NOMO-1 (cell line): ENCODE measurements around the gene NEU4.
"Not testable (repeated sequence)": the region's sequence is repeated elsewhere in the genome, so short reads cannot be mapped to it uniquely, and the experiment has no call there.

Experiments used
- DNase-seq, 2 experiments: peaks; one replicate each; lab custom pipeline; 2025; ENCODE audit not compliant: unreplicated experiment in 2 of 2; lab: John Stamatoyannopoulos, UW

NEU4 gene

GRCh38 chr2:241774419-241775222 lies 34.4 kb upstream of the NEU4 start:
- no peak for DNase-seq

- no peak for DNase-seq
Observed at GRCh38 chr2:241775223-241776177, 33.5 kb upstream of the NEU4 start.

GRCh38 chr2:241776336-241777169 lies 32.4 kb upstream of the NEU4 start, which contains the start of gene GAL3ST2:
GAL3ST2 (plus strand) TSS chr2:241776822; CDS start chr2:241776956, 134 bp downstream.
- no peak for DNase-seq

GRCh38 chr2:241777170-241777685 lies 31.8 kb upstream of the NEU4 start:
- DNase-seq: no peak

- DNase-seq: no peak
Observed at GRCh38 chr2:241777686-241778627, 31.0 kb upstream of the NEU4 start.

GRCh38 chr2:241780939-241781569 lies 27.9 kb upstream of the NEU4 start:
- no peak for DNase-seq

- DNase-seq: not testable (repeated sequence)
Observed at GRCh38 chr2:241782053-241782452, 26.9 kb upstream of the NEU4 start.

GRCh38 chr2:241788135-241788534 lies 20.9 kb upstream of the NEU4 start:
- DNase-seq: no peak

GRCh38 chr2:241788572-241788971 lies 20.4 kb upstream of the NEU4 start:
- DNase-seq: no peak

GRCh38 chr2:241791385-241791784 lies 17.6 kb upstream of the NEU4 start:
- not testable (repeated sequence) for DNase-seq

- DNase-seq: no peak
Observed at GRCh38 chr2:241793385-241793784, 15.6 kb upstream of the NEU4 start.

- DNase-seq: no peak
Observed at GRCh38 chr2:241794250-241794823, 14.7 kb upstream of the NEU4 start.

GRCh38 chr2:241795021-241795999 lies 13.7 kb upstream of the NEU4 start:
- DNase-seq: no peak

GRCh38 chr2:241796209-241796608 lies 12.8 kb upstream of the NEU4 start:
- no peak for DNase-seq

- no peak for DNase-seq
Observed at GRCh38 chr2:241796610-241797138, 12.3 kb upstream of the NEU4 start.

GRCh38 chr2:241797441-241798080 lies 11.4 kb upstream of the NEU4 start:
- DNase-seq: no peak
